WTC11 (cell line): Measurements from ENCODE around the gene USP28. TPM values are rescaled to one million over a fixed set of nuclear protein-coding genes. Genes with fewer than 3 reads are reported as not detected.

Source experiments
- ATAC-seq: fragments of 200-7000 bp; cut with Tn5 transposase; 2 replicates; pipeline ENCODE4 v1.10.0; 2021; ENCODE audit warnings: mild to moderate bottlenecking, moderate library complexity
- CTCF ChIA-PET: fragments of 300-600 bp; sonication (Branson Sonifier 250); formaldehyde crosslinking; loops from one replicate; lab custom pipeline; 2021; ENCODE audit warnings: antibody characterized with exemption; lab: Charles Lee
- POLR2A ChIA-PET: fragments of 350-600 bp; sonication (Branson Sonifier 250); formaldehyde crosslinking; loops from one replicate; lab custom pipeline; 2021; ENCODE audit warnings: antibody characterized with exemption; lab: Charles Lee
- DNase-seq: peaks from one replicate; pipeline ENCODE4 v3.0.0; 2021; ENCODE audit warnings: low spot score
- H3K27ac Mint-ChIP-seq: 2 replicates; pipeline ENCODE4 v1.8.0; 2021; ENCODE audit warnings: mixed read lengths
- H3K27me3 Mint-ChIP-seq: 2 replicates; pipeline ENCODE4 v1.8.0; 2021; ENCODE audit warnings: low read depth, mild to moderate bottlenecking, moderate library complexity, mixed read lengths
- H3K36me3 Mint-ChIP-seq: 2 replicates; pipeline ENCODE4 v1.8.0; 2021; ENCODE audit warnings: mixed read lengths
- H3K4me1 Mint-ChIP-seq: 2 replicates; pipeline ENCODE4 v1.8.0; 2022; ENCODE audit warnings: mixed read lengths
- H3K4me3 Mint-ChIP-seq: 2 replicates; pipeline ENCODE4 v1.8.0; 2021; ENCODE audit warnings: mild to moderate bottlenecking, moderate library complexity, mixed read lengths
- H3K9me3 Mint-ChIP-seq: 2 replicates; pipeline ENCODE4 v1.8.0; 2021; ENCODE audit warnings: mixed read lengths
- ATF1 ChIP-seq: sonication (generic); formaldehyde crosslinking; IDR thresholded peaks from 2 replicates; pipeline ENCODE4 v1.8.1; 2023; ENCODE audit warnings: mild to moderate bottlenecking, moderate library complexity, missing genetic modification reagents
- CDX4 ChIP-seq: fragments of 250-450 bp; sonication (Bioruptor Pico); IDR thresholded peaks from 2 replicates; pipeline ENCODE4 v1.9.0; 2021; ENCODE audit warnings: moderate library complexity, mild to moderate bottlenecking, inconsistent platforms, borderline replicate concordance
- CREM ChIP-seq: sonication (generic); formaldehyde crosslinking; IDR thresholded peaks from 2 replicates; pipeline ENCODE4 v1.8.1; 2022; ENCODE audit warnings: mild to moderate bottlenecking, missing genetic modification reagents, moderate library complexity
- FOXP1 ChIP-seq: sonication (generic); formaldehyde crosslinking; IDR thresholded peaks from 2 replicates; pipeline ENCODE4 v1.8.0; 2022; ENCODE audit warnings: missing genetic modification reagents, mild to moderate bottlenecking, moderate library complexity, borderline replicate concordance
- GTF2I ChIP-seq: fragments of 250-450 bp; sonication (Bioruptor Pico); conservative IDR thresholded peaks from 2 replicates; pipeline ENCODE4 v1.4.0; 2021; ENCODE audit warnings: mild to moderate bottlenecking
- NFE2L1 ChIP-seq: sonication (generic); formaldehyde crosslinking; IDR thresholded peaks from 2 replicates; pipeline ENCODE4 v1.8.1; 2023; ENCODE audit warnings: missing genetic modification reagents
- PRRX2 ChIP-seq: fragments of 250-450 bp; sonication (Bioruptor Pico); IDR thresholded peaks from 2 replicates; pipeline ENCODE4 v1.8.0; 2021; ENCODE audit warnings: mild to moderate bottlenecking
- RELA ChIP-seq: sonication (generic); formaldehyde crosslinking; IDR thresholded peaks from 2 replicates; pipeline ENCODE4 v1.8.1; 2022; ENCODE audit warnings: missing genetic modification reagents, mild to moderate bottlenecking, borderline replicate concordance
- SOX15 ChIP-seq: fragments of 250-450 bp; sonication (Bioruptor Pico); IDR thresholded peaks from 2 replicates; pipeline ENCODE4 v1.9.0; 2021; ENCODE audit warnings: mild to moderate bottlenecking
- ZNF219 ChIP-seq: sonication (generic); formaldehyde crosslinking; IDR thresholded peaks from 2 replicates; pipeline ENCODE4 v1.8.0; 2023; ENCODE audit warnings: missing genetic modification reagents, mild to moderate bottlenecking, borderline replicate concordance
- ZNF281 ChIP-seq: sonication (generic); formaldehyde crosslinking; IDR thresholded peaks from 2 replicates; pipeline ENCODE4 v1.8.0; 2023; ENCODE audit warnings: mild to moderate bottlenecking, missing genetic modification reagents
- ZNF317 ChIP-seq: sonication (generic); formaldehyde crosslinking; IDR thresholded peaks from 2 replicates; pipeline ENCODE4 v1.8.1; 2023; ENCODE audit warnings: low read depth, mild to moderate bottlenecking, moderate library complexity, missing genetic modification reagents, borderline replicate concordance
- ZNF396 ChIP-seq: fragments of 250-450 bp; sonication (Bioruptor Pico); IDR thresholded peaks from 2 replicates; pipeline ENCODE4 v1.8.0; 2021; ENCODE audit warnings: mild to moderate bottlenecking, moderate library complexity, borderline replicate concordance
- ZNF416 ChIP-seq: fragments of 250-450 bp; sonication (Bioruptor Pico); IDR thresholded peaks from 2 replicates; pipeline ENCODE4 v1.9.0; 2021; ENCODE audit warnings: mild to moderate bottlenecking, inconsistent platforms
- ZNF423 ChIP-seq: fragments of 250-450 bp; sonication (Bioruptor Pico); IDR thresholded peaks from 2 replicates; pipeline ENCODE4 v2.1.2; 2022; ENCODE audit warnings: mild to moderate bottlenecking, moderate library complexity
- ZNF425 ChIP-seq: fragments of 250-450 bp; sonication (Bioruptor Pico); conservative IDR thresholded peaks from 2 replicates; pipeline ENCODE4 v1.9.0; 2021; ENCODE audit warnings: mild to moderate bottlenecking
- ZNF532 ChIP-seq: fragments of 250-450 bp; sonication (Bioruptor Pico); IDR thresholded peaks from 2 replicates; pipeline ENCODE4 v1.9.0; 2021; ENCODE audit warnings: mild to moderate bottlenecking, borderline replicate concordance
- total RNA-seq: library from RNA; stranded (reverse); gene quantifications from 3 replicates; pipeline ENCODE4 v1.2.3, GENCODE V29; 2021
- TF ChIP-seq, protein P1 (sequence below): fragments of 200-600 bp; IDR thresholded peaks from 2 replicates; pipeline ENCODE4 v1.8.0; 2022; ENCODE audit warnings: antibody characterized with exemption
- TF ChIP-seq, protein P2 (sequence below): sonication (generic); formaldehyde crosslinking; IDR thresholded peaks from 2 replicates; pipeline ENCODE4 v1.8.1; 2023; ENCODE audit warnings: mild to moderate bottlenecking, moderate library complexity, missing genetic modification reagents

Gene USP28
- total RNA-seq, 1 experiment from 2014 or later = 129 TPM

DNA sequence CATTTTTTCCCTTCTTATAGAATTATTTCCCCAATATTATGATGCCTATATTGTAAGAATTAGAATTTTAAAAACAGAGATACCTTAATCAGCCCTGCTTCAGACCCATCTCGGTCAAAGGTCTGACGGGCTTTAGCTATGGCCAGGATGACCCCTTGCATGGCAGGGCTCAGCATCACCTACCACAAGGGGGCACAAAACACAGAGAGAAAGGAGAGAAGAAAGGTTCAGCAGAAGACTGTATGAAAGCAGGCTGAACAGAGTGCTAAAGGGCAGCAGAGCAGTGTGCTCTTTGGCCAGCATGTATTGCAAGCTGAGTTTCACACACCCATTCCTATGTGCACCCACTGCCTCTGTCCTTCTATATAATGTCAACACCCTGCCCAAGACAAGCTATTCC lies 69.0 kb downstream of the USP28 start:
- Mint-ChIP-seq H3K4me1 (no peaks in the 10 kb centered on the region), H3K9me3 (no peaks in the 10 kb centered on the region), H3K27ac (no peak overlapping the region), H3K36me3 (peaks cover 92% of the 10 kb centered on the region)
- POLR2A ChIA-PET = no interaction called here
- DNase-seq = peak; percentile 68
- TF ChIP-seq SOX15 (CRISPR knock-in tag) (no peak), GTF2I (CRISPR knock-in tag) (no peak)
- TF ChIP-seq, protein P1, sequence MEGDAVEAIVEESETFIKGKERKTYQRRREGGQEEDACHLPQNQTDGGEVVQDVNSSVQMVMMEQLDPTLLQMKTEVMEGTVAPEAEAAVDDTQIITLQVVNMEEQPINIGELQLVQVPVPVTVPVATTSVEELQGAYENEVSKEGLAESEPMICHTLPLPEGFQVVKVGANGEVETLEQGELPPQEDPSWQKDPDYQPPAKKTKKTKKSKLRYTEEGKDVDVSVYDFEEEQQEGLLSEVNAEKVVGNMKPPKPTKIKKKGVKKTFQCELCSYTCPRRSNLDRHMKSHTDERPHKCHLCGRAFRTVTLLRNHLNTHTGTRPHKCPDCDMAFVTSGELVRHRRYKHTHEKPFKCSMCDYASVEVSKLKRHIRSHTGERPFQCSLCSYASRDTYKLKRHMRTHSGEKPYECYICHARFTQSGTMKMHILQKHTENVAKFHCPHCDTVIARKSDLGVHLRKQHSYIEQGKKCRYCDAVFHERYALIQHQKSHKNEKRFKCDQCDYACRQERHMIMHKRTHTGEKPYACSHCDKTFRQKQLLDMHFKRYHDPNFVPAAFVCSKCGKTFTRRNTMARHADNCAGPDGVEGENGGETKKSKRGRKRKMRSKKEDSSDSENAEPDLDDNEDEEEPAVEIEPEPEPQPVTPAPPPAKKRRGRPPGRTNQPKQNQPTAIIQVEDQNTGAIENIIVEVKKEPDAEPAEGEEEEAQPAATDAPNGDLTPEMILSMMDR = peak; percentile 35; the same call in 1 of the 2 replicates
- TF ChIP-seq, all 79 proteins: peak for 1
- Mint-ChIP-seq H3K4me3 (no peak overlapping the region), H3K27me3 (no peaks in the 10 kb centered on the region)
- peak; percentile 99 for ATAC-seq
- CTCF ChIA-PET = interaction anchor here (0.6 to 3.2 kb wide), 39 partner anchors 9 to 586 kb away, joined by 3 to 45 read pairs (median 5); partner anchors contain the start of genes HTR3A, USP28 and ZW10

DNA sequence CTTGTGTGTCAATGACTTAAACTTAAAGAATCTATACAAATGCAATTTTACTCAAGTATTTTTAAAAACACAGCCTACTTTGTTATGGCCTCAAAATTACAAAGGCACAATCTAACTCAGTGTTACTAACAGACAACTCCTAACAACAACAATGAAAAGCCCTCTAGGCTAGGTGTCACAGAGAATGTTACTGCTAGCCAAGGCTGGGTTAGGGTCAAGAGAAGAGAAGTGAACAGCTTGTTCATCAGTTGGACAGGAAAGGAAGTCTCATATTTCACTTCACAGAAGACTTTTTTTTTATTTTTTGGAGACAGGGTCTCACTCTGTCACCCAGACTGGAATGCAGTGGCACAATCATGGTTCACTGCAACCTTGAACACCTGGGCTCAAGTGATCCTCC lies 69.7 kb downstream of the USP28 start:
- TF ChIP-seq ZNF532 (CRISPR knock-in tag) (no peak), ZNF396 (CRISPR knock-in tag) (no peak), CDX4 (CRISPR knock-in tag) (no peak), RELA (CRISPR knock-in tag) (no peak), ZNF219 (CRISPR knock-in tag) (no peak), ATF1 (CRISPR knock-in tag) (no peak), PRRX2 (no peak), ZNF317 (CRISPR knock-in tag) (no peak), ZNF423 (CRISPR knock-in tag) (no peak), CREM (no peak), ZNF425 (no peak), ZNF281 (no peak), FOXP1 (CRISPR knock-in tag) (no peak), NFE2L1 (CRISPR knock-in tag) (no peak), ZNF416 (CRISPR knock-in tag) (no peak)
- TF ChIP-seq, protein P2, sequence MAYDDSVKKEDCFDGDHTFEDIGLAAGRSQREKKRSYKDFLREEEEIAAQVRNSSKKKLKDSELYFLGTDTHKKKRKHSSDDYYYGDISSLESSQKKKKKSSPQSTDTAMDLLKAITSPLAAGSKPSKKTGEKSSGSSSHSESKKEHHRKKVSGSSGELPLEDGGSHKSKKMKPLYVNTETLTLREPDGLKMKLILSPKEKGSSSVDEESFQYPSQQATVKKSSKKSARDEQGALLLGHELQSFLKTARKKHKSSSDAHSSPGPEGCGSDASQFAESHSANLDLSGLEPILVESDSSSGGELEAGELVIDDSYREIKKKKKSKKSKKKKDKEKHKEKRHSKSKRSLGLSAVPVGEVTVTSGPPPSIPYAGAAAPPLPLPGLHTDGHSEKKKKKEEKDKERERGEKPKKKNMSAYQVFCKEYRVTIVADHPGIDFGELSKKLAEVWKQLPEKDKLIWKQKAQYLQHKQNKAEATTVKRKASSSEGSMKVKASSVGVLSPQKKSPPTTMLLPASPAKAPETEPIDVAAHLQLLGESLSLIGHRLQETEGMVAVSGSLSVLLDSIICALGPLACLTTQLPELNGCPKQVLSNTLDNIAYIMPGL (CRISPR knock-in tag) = no peak
- Mint-ChIP-seq H3K27ac (no peak overlapping the region; the same call in 1 of the 2 replicates), H3K4me3 (no peak overlapping the region), H3K36me3 (peaks cover 92% of the 10 kb centered on the region), H3K27me3 (no peaks in the 10 kb centered on the region), H3K9me3 (0 out of 2 replicates have a peak, but pooled peaks cover 2% of the 10 kb centered on the region), H3K4me1 (no peaks in the 10 kb centered on the region)
- ATAC-seq = no peak
- ChIA-PET POLR2A (no interaction called here), CTCF (interaction anchor here (0.6 to 3.2 kb wide), 9 partner anchors 16 to 456 kb away, joined by 3 to 45 read pairs (median 7); no protein-coding TSS in a partner anchor)
- no peak for DNase-seq
